H9 (cell line): ENCODE data around the gene IFNG-AS1. TPM values are rescaled to one million over a fixed set of nuclear protein-coding genes. Genes with fewer than 3 reads are reported as not detected.

Experiments used
- DNase-seq: peaks from one replicate; pipeline ENCODE4 v3.0.0-alpha.2; 2017
- H2AFZ ChIP-seq: one replicate; pipeline ENCODE4 v1.6.1; 2013; ENCODE audit warnings: mild to moderate bottlenecking, low read length, control low read depth, moderate library complexity
- H2AK5ac ChIP-seq: 2 replicates; pipeline ENCODE4 v1.6.1; 2013; ENCODE audit warnings: low read length, control low read depth, mixed read lengths; ENCODE audit not compliant: insufficient read length
- H2BK120ac ChIP-seq: one replicate; pipeline ENCODE4 v1.6.1; 2013; ENCODE audit warnings: low read depth, mild to moderate bottlenecking, low read length, control low read depth, inconsistent platforms; ENCODE audit not compliant: poor library complexity, severe bottlenecking
- H2BK12ac ChIP-seq: 2 replicates; pipeline ENCODE4 v1.6.1; 2013; ENCODE audit warnings: low read length, control low read depth, mixed read lengths, low read depth; ENCODE audit not compliant: insufficient read length
- H2BK15ac ChIP-seq: 2 replicates; pipeline ENCODE4 v1.6.1; 2013; ENCODE audit warnings: low read depth, low read length, control low read depth
- H2BK20ac ChIP-seq: one replicate; pipeline ENCODE4 v1.6.1; 2013; ENCODE audit warnings: low read depth, mild to moderate bottlenecking, low read length, control low read depth, inconsistent platforms; ENCODE audit not compliant: poor library complexity, severe bottlenecking
- H2BK5ac ChIP-seq: 2 replicates; pipeline ENCODE4 v1.6.1; 2013; ENCODE audit warnings: low read length, control low read depth, mixed read lengths; ENCODE audit not compliant: insufficient read length
- H3K14ac ChIP-seq: 2 replicates; pipeline ENCODE4 v1.6.1; 2013; ENCODE audit warnings: low read length, control low read depth; ENCODE audit not compliant: insufficient read depth
- H3K18ac ChIP-seq: 2 replicates; pipeline ENCODE4 v1.6.1; 2013; ENCODE audit warnings: low read depth, mild to moderate bottlenecking, mixed read lengths, low read length, control low read depth; ENCODE audit not compliant: insufficient read length
- H3K23ac ChIP-seq: 2 replicates; pipeline ENCODE4 v1.6.1; 2013; ENCODE audit warnings: low read length, control low read depth, mixed read lengths, low read depth; ENCODE audit not compliant: insufficient read length
- H3K23me2 ChIP-seq: 2 replicates; pipeline ENCODE4 v1.6.1; 2013; ENCODE audit warnings: low read depth, mild to moderate bottlenecking, mixed read lengths, low read length, control low read depth; ENCODE audit not compliant: insufficient read length, poor library complexity, severe bottlenecking
- H3K27ac ChIP-seq: 2 replicates; pipeline ENCODE4 v1.5.1; 2013; ENCODE audit warnings: low read length, control low read depth, mixed read lengths, low read depth; ENCODE audit not compliant: insufficient read length
- H3K27me3 ChIP-seq: 2 replicates; pipeline ENCODE4 v1.6.1; 2013; ENCODE audit warnings: low read length, control low read depth, inconsistent platforms; ENCODE audit not compliant: insufficient read depth
- H3K4ac ChIP-seq: 2 replicates; pipeline ENCODE4 v1.6.1; 2013; ENCODE audit warnings: low read depth, mild to moderate bottlenecking, control low read depth, inconsistent platforms, low read length, moderate library complexity
- H3K4me1 ChIP-seq: 2 replicates; pipeline ENCODE4 v1.6.1; 2013; ENCODE audit warnings: low read length, control low read depth, inconsistent platforms; ENCODE audit not compliant: insufficient read depth
- H3K4me2 ChIP-seq: 2 replicates; pipeline ENCODE4 v1.6.1; 2013; ENCODE audit warnings: low read length, control low read depth, mixed read lengths; ENCODE audit not compliant: insufficient read length, insufficient read depth
- H3K56ac ChIP-seq: 2 replicates; pipeline ENCODE4 v1.6.1; 2013; ENCODE audit warnings: low read depth, mild to moderate bottlenecking, mixed read lengths, low read length, control low read depth; ENCODE audit not compliant: insufficient read length
- H3K79me1 ChIP-seq: 2 replicates; pipeline ENCODE4 v1.6.1; 2013; ENCODE audit warnings: low read depth, mild to moderate bottlenecking, moderate library complexity, low read length, control low read depth, inconsistent platforms; ENCODE audit not compliant: insufficient read depth, poor library complexity, severe bottlenecking
- H3K79me2 ChIP-seq: 2 replicates; pipeline ENCODE4 v1.6.1; 2013; ENCODE audit warnings: low read length, control low read depth, inconsistent platforms; ENCODE audit not compliant: insufficient read depth
- H3K9ac ChIP-seq: 2 replicates; pipeline ENCODE4 v1.6.1; 2013; ENCODE audit warnings: low read length, control low read depth, mixed read lengths; ENCODE audit not compliant: insufficient read length; ENCODE audit errors: extremely low read depth
- H3K9me3 ChIP-seq: one replicate; pipeline ENCODE4 v1.6.1; 2013; ENCODE audit warnings: low read depth, low read length, inconsistent platforms; ENCODE audit not compliant: control insufficient read depth
- H3T11ph ChIP-seq: one replicate; pipeline ENCODE4 v1.6.1; 2013; ENCODE audit warnings: mild to moderate bottlenecking, low read length, control low read depth, inconsistent platforms
- H4K20me1 ChIP-seq: one replicate; pipeline ENCODE4 v1.6.1; 2013; ENCODE audit not compliant: control insufficient read depth, insufficient read length, insufficient read depth
- H4K5ac ChIP-seq: 2 replicates; pipeline ENCODE4 v1.6.1; 2013; ENCODE audit warnings: low read depth, mild to moderate bottlenecking, mixed read lengths, low read length, control low read depth; ENCODE audit not compliant: insufficient read length
- H4K8ac ChIP-seq: replicated peaks from 2 replicates; pipeline ENCODE4 v1.6.1; 2013; ENCODE audit warnings: low read length, control low read depth, mixed read lengths, low read depth; ENCODE audit not compliant: insufficient read length
- H4K91ac ChIP-seq: 2 replicates; pipeline ENCODE4 v1.6.1; 2013; ENCODE audit warnings: low read depth, mild to moderate bottlenecking, moderate library complexity, mixed read lengths, low read length, control low read depth; ENCODE audit not compliant: insufficient read length
- H3K27ac Mint-ChIP-seq, 3 experiments: 2 replicates in 2 of 3; 3 replicates in 1 of 3; pipeline ENCODE4 v1.8.0; 2020 to 2021; ENCODE audit warnings: mixed read lengths in 3 of 3, mild to moderate bottlenecking in 1 of 3, moderate library complexity in 1 of 3
- H3K27me3 Mint-ChIP-seq: 2 replicates; pipeline ENCODE4 v1.8.0; 2021; ENCODE audit warnings: low read depth, mild to moderate bottlenecking, moderate library complexity, mixed read lengths
- H3K36me3 Mint-ChIP-seq, 3 experiments: 2 replicates in 2 of 3; 3 replicates in 1 of 3; pipeline ENCODE4 v1.8.0; 2020 to 2021; ENCODE audit warnings: low read depth in 3 of 3, mixed read lengths in 3 of 3; ENCODE audit not compliant: insufficient read depth in 1 of 3
- H3K4me1 Mint-ChIP-seq, 2 experiments: 2 replicates each; pipeline ENCODE4 v1.8.0; 2020; ENCODE audit warnings: mixed read lengths in 2 of 2
- H3K4me3 Mint-ChIP-seq, 2 experiments: 2 replicates in 1 of 2; 3 replicates in 1 of 2; pipeline ENCODE4 v1.8.0; 2020 to 2021; ENCODE audit warnings: mild to moderate bottlenecking in 2 of 2, mixed read lengths in 2 of 2, moderate library complexity in 1 of 2
- H3K9me3 Mint-ChIP-seq, 2 experiments: 2 replicates in 1 of 2; 3 replicates in 1 of 2; pipeline ENCODE4 v1.8.0; 2020; ENCODE audit warnings: mild to moderate bottlenecking in 2 of 2, mixed read lengths in 2 of 2, moderate library complexity in 1 of 2
- total RNA-seq: library from RNA; stranded (reverse); gene quantifications from 2 replicates; pipeline ENCODE4 v1.2.1, GENCODE V29; 2021
- TF ChIP-seq, protein P1 (sequence below): fragments of 200-600 bp; sonication (generic); conservative IDR thresholded peaks from 3 replicates; pipeline ENCODE4 v1.8.0; 2021; ENCODE audit warnings: antibody characterized with exemption, mild to moderate bottlenecking

Gene IFNG-AS1
- total RNA-seq, 1 experiment from 2014 or later, result not detected

DNA sequence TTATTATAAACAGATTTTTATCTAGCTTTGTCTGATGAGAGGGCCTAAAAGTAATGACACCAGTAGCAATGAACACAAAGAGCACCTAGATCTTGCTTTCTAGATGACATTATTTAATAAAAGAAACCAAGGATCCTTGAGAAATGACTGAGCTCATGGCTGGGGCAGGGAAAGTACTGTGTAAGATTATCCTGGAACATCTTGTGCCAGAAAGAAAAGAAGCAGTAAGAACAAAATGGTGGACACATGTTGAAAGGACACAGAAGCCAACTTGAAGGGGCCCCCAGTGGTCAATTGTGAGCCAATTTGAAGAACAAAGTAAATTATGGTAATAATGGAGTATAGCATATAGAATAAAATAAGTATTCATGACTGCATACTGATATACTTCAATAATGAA is 10.0 kb downstream of the IFNG-AS1 start:
- Histone ChIP-seq H4K8ac (no peak overlapping the region), H2BK5ac (no peak overlapping the region), H3T11ph (no peak overlapping the region), H3K27ac (no peak overlapping the region), H3K9me3 (no peaks in the 10 kb centered on the region), H2BK15ac (no peak overlapping the region), H3K79me1 (no peaks in the 10 kb centered on the region), H4K5ac (no peak overlapping the region), H3K79me2 (no peaks in the 10 kb centered on the region), H2BK12ac (no peak overlapping the region), H3K4me2 (no peak overlapping the region), H2AK5ac (no peak overlapping the region), H4K91ac (no peak overlapping the region), H3K4ac (no peak overlapping the region), H2BK20ac (no peak overlapping the region), H3K18ac (no peak overlapping the region), H4K20me1 (no peaks in the 10 kb centered on the region), H2BK120ac (no peak overlapping the region), H3K9ac (no peak overlapping the region), H2AFZ (no peak overlapping the region), H3K14ac (no peak overlapping the region), H3K23me2 (no peaks in the 10 kb centered on the region), H3K23ac (no peak overlapping the region), H3K27me3 (no peaks in the 10 kb centered on the region), H3K56ac (no peak overlapping the region), H3K4me1 (no peaks in the 10 kb centered on the region)
- Mint-ChIP-seq H3K4me3 (no peak overlapping the region), H3K27ac (no peak overlapping the region), H3K27me3 (no peaks in the 10 kb centered on the region), H3K36me3 (peaks cover 0 to 4% (median under 1%) of the 10 kb centered on the region in 3 experiments; a peak in 3 of 7 replicates), H3K4me1 (no peaks in the 10 kb centered on the region), H3K9me3 (peaks cover 3 to 4% of the 10 kb centered on the region in 2 experiments; a peak in 3 of 5 replicates)
- DNase-seq, result no peak
- TF ChIP-seq, protein P1, sequence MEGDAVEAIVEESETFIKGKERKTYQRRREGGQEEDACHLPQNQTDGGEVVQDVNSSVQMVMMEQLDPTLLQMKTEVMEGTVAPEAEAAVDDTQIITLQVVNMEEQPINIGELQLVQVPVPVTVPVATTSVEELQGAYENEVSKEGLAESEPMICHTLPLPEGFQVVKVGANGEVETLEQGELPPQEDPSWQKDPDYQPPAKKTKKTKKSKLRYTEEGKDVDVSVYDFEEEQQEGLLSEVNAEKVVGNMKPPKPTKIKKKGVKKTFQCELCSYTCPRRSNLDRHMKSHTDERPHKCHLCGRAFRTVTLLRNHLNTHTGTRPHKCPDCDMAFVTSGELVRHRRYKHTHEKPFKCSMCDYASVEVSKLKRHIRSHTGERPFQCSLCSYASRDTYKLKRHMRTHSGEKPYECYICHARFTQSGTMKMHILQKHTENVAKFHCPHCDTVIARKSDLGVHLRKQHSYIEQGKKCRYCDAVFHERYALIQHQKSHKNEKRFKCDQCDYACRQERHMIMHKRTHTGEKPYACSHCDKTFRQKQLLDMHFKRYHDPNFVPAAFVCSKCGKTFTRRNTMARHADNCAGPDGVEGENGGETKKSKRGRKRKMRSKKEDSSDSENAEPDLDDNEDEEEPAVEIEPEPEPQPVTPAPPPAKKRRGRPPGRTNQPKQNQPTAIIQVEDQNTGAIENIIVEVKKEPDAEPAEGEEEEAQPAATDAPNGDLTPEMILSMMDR, result no peak
